HG02870 (cell line): ENCODE measurements around the gene RNF7.
"Not testable (repeated sequence)": the region's sequence is repeated elsewhere in the genome, so short reads cannot be mapped to it uniquely, and the experiment has no call there.

Experiments
- ATAC-seq: cut with Tn5 transposase; IDR thresholded peaks from one replicate; pipeline ENCODE4 v1.9.1; 2021; ENCODE audit warnings: mild to moderate bottlenecking, moderate library complexity; ENCODE audit not compliant: unreplicated experiment

Gene RNF7

DNA sequence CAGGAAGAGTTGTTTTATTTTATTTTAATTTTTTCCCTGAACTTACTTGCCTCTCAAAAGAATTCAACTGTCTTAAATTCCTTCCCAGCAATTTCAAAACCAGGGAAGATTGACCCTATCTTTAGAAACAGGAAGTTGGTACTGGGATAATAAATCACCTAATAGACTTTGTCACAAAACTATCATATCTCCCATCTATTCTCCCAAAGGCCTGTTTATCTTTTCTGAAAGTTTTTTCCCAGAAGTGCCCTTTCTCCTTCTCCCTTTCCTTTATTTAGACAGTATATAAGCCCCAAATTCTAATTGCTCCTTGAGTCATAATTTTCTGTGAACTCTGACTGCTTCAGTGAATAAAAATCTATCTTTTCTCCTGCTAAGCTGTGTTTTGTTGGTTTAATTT, 2.9 kb upstream of the RNF7 start:
- ATAC-seq = no peak

GRCh38 chr3:141735770-141736465, 2.2 kb upstream of the RNF7 start:
- no peak for ATAC-seq

GRCh38 chr3:141737093-141737492, 1.0 kb upstream of the RNF7 start:
- no peak for ATAC-seq

GRCh38 chr3:141737678-141738021, 448 bp upstream of the RNF7 start:
- ATAC-seq = no peak

DNA sequence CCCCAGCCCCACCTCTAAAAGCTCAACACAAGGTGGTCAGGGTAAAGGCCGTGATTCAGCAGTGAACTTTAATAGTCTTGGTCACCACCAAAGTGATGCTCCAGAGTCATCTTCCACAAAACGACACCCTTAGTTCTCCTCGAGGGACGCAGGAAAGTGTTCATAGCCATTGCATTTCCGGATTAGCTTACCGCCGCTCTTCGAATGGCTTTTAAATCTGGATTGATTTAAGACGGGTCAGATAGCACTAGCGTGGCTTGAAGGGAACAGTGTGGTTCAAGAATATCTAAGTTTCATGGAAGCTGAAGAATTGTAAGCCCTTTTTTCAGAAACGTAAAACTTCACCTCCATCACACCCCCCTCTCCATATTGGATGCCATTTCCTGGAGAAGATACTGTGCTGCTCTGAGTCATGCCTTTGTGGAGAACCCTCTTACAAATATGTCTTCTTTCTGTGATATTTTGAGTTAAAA, 829 bp downstream of the RNF7 start:
- ATAC-seq = no peak

DNA sequence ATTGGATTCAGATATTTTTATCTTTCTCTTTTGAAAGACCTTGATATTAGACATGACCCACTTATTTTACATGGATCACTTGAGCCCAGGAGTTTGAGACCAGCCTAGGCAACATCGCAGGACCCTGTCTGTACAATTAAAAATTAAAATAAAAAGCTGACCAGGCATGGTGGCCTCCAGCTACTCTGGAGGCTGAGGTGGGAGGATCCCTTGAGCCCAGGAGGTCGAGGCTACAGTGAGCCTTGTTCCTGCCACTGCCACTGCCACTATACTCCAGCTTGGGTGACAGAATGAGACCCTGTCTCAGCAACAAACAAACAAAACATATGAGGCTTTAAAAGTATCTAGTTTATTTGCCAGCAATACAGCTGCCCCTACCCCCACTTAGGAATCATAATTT, 1.6 kb downstream of the RNF7 start:
- no peak for ATAC-seq

GRCh38 chr3:141740349-141740748, 2.3 kb downstream of the RNF7 start:
- ATAC-seq = no peak

GRCh38 chr3:141743305-141743704, 5.2 kb downstream of the RNF7 start:
- no peak for ATAC-seq

DNA sequence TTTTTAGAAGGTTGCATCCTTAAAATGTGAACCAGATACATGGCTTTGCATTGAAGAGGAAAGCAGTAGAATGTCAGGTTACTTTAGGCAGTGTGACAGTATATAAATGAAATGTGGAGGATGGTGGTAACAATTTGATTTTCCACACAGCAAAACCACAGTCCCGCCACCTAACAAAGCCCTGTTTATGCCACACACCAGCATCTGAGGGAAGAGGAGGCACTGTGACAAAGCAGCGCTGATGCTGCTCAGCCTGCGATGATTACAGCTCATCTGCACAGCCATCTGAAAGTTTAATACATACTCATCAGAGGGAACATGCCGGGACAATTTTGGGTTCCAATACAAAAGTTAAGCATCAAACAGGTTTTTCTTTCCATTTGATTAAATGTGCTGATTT, 8.9 kb downstream of the RNF7 start:
- ATAC-seq = no peak

GRCh38 chr3:141753399-141753798, 15.3 kb downstream of the RNF7 start:
- ATAC-seq = no peak

DNA sequence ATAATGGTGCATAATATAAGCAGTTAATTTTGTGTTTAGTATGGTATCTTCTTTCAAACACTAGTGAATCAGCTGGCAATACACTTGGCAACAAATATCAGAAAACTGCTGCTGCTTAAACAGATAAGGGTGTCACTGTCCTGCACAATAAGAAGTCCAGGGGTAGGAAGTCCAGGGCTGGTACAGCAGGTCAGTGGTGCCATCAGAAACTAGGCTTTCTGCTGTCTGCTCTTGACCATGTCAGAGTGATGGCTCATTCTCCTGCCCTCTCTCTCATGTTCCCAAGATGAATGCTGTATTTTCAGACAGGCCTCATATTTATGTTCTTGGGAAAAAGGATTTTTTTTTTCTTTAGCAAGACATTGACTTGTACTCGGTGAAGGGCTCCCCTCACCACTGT, 15.9 kb downstream of the RNF7 start:
- no peak for ATAC-seq

DNA sequence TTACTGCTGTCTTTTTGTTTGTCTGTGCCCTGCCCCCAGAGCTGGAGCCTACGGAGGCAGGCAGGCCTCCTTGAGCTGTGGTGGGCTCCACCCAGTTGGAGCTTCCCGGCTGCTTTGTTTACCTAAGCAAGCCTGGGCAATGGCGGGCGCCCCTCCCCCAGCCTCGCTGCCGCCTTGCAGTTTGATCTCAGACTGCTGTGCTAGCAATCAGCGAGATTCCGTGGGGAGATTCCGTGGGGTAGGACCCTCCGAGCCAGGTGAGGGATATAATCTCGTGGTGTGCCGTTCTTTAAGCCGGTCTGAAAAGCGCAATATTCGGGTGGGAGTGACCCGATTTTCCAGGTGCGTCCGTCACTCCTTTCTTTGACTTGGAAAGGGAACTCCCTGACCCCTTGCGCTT, 24.5 kb downstream of the RNF7 start:
- ATAC-seq = not testable (repeated sequence)

- ATAC-seq = no peak
Measured at GRCh38 chr3:141763088-141763750, 25.1 kb downstream of the RNF7 start, which contains the start of gene GRK7. TSS of gene GRK7 (plus strand) at chr3:141763408. CDS start at chr3:141778285, 14,877 bp downstream.

DNA sequence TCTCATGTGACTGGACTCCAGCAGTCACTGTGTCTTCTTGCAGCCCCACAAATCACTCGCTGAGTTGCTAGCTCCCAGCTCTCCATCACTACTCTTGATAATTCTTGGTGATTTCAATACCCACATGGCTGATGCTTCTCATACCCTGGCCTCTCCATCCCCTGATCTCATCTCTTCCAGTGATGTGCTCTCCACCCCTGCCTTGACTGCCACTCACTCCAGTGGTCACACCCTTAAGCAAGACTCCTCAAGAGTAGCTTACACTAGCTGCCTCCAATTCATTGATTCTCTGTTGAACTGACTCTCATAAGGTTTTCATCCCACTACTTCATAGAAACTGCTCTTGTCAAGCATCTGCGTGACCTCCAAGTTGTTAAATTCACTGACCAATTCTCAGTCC, 25.9 kb downstream of the RNF7 start:
- ATAC-seq = no peak

DNA sequence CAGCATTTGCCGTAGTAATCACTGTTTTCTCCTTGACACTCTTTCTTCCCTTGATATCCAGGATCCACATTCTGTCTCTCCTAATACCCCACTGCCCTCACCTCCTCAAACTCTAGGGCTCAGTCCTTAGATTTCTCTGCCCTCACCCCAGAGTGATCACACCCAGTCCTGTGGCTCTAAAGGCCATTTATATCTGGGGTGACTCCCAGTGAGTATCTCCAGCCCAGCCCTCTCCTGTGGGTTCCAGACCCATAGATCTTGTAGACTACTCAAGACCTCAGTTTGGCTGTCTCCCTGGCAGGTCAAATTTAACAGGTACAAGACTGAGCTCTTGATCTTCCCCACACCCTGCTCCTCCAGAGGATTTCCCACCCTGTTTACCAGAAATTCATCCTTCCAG, 26.4 kb downstream of the RNF7 start:
- no peak for ATAC-seq

DNA sequence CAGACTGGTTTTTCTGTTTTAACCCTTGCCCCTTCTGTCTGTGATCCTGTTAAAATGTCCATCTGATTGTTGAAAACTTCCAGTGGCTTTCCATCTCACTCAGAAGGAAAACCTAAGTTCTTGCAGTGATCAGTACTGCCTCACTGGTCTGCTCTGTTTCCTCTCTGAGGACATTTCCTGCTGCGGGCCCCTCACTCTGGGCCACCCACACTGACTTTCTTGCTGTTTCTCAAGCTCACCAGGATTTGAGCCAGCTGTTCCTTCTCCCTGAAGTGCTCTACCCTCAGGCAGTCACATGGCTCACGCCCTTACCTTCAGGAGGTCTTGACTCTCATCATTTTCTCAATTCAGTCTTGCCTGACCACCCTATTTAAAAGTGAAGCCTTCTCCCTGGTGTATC, 26.9 kb downstream of the RNF7 start:
- ATAC-seq = no peak

DNA sequence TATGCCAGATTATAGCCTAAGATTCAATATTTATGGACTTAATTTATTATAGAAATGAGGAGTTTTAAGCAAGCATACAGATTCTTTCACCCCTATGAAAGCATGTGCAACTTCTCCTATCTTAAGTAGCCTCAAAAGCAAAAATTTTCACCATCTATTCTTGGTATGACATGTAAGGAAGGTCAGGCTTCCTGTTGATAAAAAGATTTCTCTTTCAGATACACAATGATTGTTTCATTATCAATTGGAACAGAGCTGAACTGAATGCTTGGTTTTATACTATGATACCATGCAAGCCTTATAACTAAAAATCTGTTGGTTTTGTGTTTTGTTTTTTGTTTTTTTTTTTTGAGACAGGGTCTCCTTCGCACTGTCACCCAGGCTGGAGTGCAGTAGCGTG, 29.0 kb downstream of the RNF7 start:
- no peak for ATAC-seq

DNA sequence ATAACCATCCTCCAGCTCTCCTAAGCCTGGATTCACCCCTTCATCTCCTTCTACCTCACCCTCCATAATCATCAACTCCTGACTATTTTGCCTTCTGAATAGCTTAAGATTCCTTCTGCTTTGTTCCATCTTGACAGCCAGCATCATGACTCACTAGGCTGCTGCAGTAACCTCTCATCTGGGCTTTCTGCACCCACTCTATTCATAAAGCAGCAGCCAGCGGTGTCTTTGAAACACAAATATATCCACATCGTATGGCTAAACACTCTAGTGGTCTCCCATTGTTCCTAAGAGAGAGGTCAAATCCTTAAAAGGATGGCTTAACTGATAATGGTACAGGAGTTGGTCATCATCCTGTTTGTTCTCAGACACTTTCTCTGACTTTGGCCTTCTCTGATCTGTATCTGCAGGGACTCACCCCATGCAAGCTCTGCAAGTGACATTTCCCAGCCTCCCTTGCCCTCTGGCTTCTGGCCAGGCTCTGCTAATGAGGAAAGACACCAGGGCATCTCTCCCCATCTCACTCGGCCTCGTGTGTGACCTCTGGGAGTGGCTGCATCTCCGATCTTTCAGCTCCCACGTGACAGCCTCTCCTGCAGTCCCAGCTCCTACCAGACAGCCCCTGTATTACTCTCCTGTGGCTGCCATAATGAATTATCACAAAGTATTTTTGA, 31.3 kb downstream of the RNF7 start:
- ATAC-seq = no peak

DNA sequence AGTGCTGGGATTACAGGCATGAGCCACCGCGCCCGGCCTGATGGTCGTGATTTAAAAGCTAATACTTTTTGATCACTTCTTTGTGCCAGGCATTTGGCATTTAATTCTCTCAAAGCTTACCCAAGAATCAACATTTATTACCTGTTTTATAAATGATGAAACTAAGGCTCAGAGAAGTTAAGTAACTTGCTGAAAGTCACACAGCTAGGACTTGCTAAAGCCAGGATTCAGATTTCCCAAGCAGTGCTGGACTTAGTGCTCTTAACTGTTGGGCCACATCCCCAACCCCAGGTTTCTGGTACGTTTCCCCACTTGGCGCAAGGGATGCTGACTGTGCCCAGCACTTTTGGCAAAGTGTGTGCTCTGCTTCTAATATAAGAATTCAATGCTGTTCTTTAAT, 35.6 kb downstream of the RNF7 start:
- ATAC-seq = no peak

DNA sequence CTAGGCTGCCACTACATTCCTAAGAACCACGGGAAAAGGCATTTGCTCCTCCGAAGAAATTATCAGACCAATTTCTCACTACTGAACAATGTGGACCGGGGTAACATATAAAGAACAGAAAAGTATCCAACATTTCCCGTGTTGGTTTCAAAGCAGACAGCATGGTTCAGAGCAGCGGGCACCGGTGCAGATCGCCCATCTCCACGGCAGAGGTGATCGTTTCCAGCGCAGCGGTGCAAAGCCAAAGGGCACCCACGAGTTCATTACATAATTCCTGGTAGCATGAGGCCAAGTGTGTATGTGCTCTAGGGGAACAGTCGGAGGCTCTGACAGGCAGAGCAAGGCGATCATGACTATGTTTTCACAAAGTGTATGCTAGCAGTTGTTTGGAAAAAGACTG, 38.3 kb downstream of the RNF7 start:
- no peak for ATAC-seq

DNA sequence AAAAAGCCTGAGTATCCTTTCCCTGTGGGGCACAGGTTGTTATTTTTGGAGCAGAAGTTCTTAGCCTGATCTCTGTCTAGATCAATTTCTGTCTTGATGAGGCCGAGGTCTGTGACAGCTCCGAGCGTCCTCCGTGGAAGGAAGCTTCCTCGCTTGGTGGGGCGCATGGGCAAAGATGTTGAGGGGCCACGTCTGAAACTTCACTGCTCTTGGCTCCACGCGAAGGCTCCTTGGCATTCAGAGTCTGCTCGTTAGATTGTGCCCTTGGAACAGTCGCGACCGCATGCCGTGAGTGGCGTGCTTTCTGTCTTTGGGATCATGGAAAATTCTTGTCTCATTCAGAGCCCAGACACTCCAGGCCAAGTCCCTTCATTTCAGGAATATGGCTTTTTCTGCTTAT, 38.8 kb downstream of the RNF7 start:
- no peak for ATAC-seq
